Posterior cingulate gyrus (tissue), 11 donors: ENCODE measurements around the gene VAT1L.
"Not testable (repeated sequence)": the region's sequence is repeated elsewhere in the genome, so short reads cannot be mapped to it uniquely, and the experiment has no call there.

ENCODE experiments used
- DNase-seq, 10 donors: peaks; one replicate each; pipeline versions ENCODE4 v3.0.0 to v3.0.0-alpha.2; 2020 to 2021; ENCODE audit warnings: mixed read lengths in 3 of 10
- intact Hi-C: fragments of 100-400 bp; cut with DNase I; formaldehyde crosslinking; loops from one replicate; pipeline ENCODE4 v1.15.1; 2023

The VAT1L gene

DNA sequence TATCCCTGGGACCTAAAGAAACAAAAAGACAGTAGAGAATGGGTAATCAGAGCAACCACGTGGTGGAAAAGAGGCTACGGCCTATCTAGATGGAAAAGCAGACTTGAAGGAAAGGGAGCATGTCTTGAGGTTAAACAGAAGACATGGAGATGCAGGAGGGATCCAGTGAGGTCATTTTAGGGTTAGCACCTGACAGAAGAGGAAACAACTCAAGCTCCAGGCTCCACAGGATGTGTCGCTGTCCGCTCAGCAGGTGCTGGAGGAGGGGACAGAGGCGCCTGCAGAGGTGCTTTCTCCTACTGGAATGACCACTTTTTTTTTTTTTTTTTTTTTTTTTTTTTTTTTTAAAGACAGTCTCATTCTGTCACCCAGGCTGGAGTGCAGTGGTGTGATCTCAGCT, 186.5 kb downstream of the VAT1L start:
- intact Hi-C loops: loop anchor here (10.0 kb wide), 1 partner anchor 180 kb away; no protein-coding TSS in a partner anchor
- DNase-seq: no peak

DNA sequence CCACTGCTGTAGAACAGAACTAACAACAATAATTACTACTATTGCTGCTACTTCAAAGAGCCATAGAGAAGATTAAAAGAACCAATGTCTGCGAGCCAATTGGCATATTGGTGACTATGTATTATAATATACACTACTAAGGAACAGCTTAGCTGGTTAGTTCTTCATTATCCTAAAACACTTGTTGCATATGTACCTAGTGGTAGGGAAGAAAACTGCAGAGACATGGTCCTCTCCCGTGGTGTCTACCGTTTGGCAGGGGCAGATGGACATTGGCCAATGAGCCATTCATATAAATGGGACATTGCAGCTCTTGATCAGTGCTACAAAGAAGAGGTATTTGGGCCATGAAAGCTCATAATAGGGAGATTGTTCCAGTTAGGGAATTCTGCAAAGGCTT, 187.6 kb downstream of the VAT1L start:
- intact Hi-C loops: loop anchor here (10.0 kb wide), 1 partner anchor 181 kb away; no protein-coding TSS in a partner anchor
- no peak for DNase-seq

DNA sequence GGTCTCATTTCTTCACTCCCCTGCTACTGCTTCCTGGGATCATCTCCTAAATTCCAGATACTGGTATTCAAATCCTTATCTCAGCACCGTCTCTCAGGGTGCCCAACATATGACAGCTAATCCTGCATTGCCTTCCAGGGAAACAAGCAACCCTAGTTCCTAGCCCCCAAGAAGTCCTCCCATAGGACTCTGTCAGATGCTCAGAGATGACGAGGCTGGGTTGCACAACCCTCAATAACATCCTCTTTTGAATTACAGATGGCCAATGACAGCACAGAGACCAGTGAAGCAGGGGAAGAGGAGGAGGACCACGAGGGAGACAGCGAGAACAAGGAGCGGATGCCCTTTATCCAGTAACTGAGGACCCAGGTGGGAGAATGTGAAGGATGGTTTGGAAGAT, 189.0 kb downstream of the VAT1L start:
- intact Hi-C loops: loop anchor here (10.0 kb wide), 1 partner anchor 183 kb away; no protein-coding TSS in a partner anchor
- no peak for DNase-seq

DNA sequence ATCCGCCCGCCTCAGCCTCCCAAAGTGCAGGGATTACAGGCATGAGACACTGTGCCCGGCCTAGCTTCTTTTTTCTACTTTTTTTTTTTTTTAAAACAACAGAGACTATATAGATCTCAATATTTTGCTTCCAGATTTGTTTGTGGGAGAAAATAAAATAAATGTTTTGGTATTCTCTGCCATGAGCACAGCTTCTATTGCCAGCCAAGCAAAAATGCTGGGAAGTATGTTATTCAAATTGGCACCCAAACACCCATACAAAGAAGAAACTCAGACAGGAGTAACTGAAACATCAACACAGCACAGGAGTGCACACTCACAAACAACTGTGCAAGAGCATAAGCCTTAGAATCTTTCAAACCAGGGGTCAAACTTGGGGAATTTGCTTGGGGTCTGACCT, 196.7 kb downstream of the VAT1L start:
- DNase-seq: no peak
- intact Hi-C loops: loop anchor here (5.0 kb wide), 1 partner anchor 298 kb away; no protein-coding TSS in a partner anchor

DNA sequence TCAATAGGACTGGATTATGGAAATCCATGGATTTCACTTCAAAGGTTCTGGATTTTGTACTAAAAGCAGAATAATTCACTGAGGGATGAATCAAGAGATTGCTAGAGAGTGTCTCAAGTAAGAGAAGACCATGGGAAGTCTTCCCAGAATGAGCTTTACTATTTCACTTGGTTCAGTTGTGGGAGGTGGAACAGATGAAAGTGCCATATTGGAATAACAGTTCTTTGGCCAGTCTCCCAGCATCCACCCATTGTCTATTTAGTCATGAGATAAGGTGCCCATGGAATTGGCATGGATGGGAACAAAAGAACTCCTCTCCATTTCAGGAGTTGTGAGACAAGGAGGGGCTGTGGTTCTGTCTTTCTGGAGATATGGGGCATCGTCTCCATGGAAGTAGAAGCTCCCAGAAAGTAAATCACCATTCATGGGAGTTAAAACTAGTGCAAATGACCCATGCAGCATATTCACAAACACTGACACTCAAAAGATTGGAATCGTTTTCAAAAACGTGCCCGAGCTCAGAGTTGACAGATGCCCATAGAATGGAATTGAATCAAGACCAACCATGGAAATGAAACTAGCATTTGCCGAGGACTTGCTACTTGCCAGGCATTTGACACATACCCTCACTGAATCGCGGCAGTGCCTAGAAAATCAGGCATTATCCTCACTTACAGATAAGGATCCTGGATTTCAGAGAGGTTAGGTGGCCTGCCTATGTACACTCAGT, 197.8 kb downstream of the VAT1L start:
- DNase-seq: peak in 1 of 10 donors; percentile 20
- intact Hi-C loops: loop anchor here (5.0 kb wide), 1 partner anchor 299 kb away; no protein-coding TSS in a partner anchor

DNA sequence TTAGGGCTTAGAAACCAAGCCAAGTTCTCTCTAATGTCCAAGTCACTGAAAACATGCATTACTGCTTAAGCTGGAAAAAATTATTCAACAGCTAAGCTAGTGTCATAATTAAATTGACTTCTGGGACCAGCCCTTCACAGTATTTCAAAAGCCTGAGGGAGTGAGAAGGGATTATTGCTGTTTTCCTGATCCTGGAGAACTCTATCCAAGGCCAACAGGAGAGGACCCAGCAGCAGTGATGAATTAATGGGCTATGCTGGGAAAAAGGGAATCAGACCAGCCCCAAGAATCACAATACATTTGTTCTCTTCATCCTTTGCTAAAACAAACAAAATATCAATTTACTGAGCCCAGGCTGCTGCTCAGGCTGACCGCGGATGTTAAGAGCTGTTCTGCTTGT, 199.4 kb downstream of the VAT1L start:
- DNase-seq: no peak
- intact Hi-C loops: loop anchor here (5.0 kb wide), 1 partner anchor 301 kb away; no protein-coding TSS in a partner anchor

DNA sequence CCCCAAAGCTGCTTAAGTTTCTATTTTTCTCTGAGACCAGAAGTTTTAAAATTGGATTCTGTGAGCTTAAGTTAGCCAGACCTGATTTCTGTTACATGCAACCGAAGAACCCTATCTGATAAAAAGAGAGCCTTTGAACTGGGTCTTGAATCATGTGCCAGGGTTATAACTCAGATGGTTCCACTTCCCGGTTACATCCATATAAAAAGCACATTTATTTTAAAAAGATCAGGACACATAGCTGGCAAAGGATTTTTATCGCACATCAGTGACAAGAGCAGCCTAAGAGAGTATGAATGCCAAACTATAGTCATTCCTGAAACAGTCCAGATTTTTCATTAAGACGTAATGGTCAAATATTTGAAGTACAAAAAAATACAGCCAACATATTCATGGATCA, 201.5 kb downstream of the VAT1L start:
- intact Hi-C loops: loop anchor here (5.0 kb wide), 1 partner anchor 303 kb away; no protein-coding TSS in a partner anchor
- DNase-seq: no peak

DNA sequence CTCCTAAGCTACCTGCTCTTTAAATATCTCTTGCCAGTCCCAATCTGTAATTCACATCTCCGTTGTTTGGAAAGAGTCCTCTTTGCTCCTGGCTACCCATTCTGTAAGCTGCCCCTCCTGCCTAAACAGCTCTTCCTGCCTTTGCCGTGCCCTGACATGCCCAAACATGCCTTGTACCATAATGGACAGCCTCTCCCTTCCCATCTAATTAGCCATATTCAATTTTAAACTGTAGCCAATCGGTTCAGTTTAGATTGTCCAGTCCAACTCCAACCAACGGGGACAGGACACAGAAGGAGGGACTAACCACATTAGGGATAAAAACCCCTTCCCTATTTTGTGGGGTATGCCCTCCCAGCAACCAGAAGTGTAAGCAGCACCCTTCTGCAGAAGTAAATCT, 203.3 kb downstream of the VAT1L start:
- no peak for DNase-seq
- intact Hi-C loops: no loop called here

DNA sequence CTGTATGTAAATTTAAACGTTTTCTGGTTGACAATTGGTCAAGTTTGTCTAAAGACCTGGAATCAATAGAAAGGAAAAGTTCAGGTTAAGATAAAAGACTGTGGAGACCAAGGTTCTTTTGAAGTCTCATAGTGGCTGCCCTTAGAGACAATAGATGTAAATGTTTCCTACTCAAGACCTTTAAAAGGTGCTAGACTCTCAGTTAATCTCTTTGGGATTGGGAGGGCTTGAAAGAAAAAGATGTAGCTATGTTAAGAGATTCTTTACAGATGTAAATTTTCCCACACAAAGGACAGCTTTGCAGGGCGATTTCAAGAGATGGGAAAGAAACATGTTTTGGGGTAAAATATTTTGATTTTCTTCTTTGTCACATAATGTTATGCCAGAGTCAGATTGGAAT, 204.0 kb downstream of the VAT1L start:
- DNase-seq, intact Hi-C loops: not testable (repeated sequence)

DNA sequence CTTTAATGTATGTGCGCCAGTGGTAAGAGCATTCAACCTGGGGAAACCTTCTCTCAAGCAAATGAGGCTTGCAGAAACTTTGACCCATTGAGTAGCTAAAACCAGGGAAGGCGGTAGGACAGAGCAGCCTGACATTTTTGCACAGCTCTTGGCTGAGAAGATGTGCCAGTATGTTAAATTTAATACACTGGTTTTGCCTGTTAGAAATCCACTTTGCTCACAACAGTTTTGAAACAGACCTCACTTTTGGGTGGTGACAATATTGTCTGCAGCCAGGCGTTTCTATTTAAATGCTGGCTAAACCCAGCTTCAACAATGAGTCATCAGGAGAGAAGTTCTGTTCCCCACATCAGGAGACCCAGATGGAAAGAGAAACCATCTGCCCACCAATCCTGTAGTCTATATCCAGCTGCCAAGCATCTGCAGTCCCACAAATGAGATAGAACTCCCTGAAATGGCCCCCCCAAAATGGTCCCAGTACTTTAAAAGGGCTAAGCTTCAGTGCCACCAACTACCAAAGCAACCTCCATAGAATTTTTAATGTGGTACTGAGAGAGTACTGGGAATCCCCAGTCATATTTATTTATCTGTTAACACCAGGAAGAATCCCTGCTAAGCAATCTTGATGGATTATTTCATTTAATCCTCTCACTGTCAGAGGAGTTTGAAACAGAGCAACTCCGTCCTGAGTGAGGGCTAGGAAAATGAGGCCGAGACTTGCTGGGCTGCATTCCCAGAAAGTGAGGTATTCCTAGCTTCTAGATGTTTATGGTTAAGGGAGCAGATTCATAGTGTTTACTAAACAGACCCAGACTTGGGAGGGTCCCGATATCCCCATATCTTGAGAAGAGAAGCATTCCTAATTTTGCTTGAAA, 205.0 kb downstream of the VAT1L start:
- peak in 1 of 10 donors; percentile 13 for DNase-seq

DNA sequence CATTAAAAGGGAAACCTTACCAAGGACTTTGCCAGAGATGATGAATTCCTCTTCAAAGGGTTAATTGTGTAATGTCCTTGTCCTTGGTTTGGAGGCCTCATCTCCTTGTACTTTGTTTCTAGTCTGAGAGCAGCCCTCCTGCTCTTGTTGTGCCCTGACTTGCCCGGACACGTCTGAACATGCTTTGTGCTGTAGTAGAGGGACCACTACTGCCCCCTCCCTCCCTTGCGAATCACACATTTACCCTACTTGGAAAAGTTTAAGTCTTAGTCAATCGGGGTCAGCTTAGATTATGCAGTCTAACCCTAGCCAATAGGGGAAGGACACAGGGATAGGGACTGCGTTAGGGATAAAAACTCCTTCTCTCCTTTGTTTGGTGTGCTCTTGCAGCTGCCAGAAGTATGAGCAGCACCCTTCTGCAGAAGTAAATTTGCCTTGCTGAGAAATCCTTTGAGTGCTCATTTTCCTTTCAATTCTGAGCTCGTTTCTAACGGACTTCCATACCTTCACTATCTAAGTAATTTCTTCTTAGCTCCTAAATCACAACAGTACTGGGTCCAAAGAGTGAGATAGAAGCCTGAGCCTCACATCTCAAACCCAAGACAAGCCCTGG, 207.6 kb downstream of the VAT1L start:
- intact Hi-C loops: no loop called here
- no peak for DNase-seq

More for the DNA sequence above, 205.0 kb downstream of the VAT1L start:
- intact Hi-C loops: no loop called here

DNA sequence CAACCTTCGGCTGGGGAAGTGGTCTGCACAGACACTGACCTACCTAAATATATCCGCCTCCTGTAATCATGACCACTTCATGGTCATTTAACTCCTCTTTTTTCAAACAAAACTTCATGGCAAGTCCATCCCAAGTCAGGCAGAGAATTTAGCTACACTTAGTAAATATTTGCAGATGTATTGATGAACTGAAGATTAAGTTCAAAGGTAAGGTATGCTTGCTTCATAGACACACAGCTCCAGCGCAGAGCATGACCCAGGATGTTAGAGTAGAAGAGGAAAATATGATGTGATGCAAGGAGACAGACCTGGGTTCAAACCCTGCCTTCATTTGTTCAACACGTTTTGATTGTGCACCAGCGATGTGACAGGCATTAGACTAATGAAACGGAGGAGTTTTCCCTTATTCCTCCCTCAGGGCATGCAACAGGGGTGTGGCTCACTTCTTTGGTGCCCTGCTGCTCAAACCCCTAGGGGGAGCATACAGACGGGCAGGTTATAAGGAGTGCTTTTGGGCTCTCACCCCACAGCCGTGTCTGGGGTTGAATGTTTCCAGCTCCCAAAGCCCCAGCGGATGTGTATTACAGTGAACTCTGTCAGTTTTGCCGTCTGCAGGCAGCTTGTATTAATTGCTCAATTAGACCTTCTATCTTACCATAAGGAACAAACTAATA, 210.1 kb downstream of the VAT1L start:
- DNase-seq: no peak
- intact Hi-C loops: no loop called here

DNA sequence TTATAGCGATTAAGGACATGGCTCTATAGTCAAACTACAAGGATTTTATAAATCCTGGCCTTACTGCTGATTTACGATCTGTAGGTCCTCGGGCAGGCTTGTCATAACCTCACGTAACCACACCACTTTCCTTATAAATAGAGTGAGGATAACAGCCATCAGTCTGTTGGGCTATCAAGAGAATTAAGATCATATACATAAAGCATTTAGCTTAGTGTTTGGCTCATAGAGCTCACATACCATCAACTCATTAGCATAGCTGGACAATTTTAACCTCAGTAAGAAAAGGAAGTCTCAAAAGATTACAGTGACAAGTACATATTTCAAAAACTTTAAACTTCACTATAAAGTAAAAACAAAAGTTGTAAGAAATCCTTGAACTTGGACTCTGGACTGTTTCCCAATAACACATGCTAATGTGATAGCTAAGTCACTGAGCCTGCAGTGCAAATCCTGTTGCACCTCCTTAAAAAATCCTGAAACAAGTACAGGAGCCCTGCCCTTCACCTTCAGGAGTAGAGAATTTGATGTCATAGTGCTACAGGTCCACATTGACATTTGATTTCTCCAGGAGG, 213.2 kb downstream of the VAT1L start:
- intact Hi-C loops: no loop called here
- DNase-seq: no peak

DNA sequence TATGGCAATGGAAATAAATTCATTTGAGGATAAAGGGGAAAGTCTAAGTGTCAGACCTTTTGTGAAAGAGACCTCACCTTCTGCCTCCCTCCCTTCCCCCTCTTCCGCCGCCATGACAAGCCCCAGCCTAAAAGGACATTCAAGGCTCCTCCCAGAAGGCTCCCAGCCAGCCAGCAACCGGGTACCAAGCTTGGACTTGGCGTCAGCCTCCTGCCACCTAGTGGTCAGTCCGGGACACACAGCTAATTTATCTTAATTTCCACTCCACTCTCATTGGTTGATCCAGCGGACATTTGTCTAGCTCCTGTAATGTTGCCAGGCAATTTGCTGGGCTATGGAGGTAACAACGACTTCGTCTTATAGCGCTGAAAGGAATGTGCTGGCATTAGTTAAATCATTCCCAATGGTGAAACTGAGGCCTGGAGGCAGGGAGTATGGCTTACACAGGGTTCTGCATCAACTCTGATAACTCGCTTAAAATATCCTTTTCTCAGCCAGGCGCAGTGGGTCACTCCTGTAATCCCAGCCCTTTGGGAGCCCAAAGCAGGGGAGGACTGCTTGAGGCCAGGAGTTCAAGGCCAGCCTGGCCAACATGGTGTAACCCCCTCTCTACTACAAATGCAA, 214.7 kb downstream of the VAT1L start:
- peak; percentile 54 to 96 (median 80) for DNase-seq
- intact Hi-C loops: no loop called here

DNA sequence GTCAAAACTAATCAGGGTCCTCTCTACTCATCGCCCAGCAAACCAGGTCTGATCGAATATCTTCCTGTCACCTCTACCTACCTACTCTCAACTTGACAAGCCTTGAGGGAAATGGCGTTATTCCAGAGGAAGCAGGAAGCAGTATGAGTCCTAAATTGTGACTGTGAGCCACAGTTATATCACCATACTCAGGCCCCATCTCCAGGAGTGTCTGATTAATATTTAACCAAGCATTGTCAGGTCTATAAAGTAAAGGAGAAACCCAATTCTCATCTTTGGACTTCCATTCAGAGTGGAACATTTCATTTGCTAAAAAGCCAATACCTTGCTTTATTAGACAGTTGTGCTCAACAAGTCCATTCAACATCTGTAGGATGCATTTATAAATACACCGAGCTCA, 216.2 kb downstream of the VAT1L start:
- DNase-seq: no peak
- intact Hi-C loops: no loop called here

DNA sequence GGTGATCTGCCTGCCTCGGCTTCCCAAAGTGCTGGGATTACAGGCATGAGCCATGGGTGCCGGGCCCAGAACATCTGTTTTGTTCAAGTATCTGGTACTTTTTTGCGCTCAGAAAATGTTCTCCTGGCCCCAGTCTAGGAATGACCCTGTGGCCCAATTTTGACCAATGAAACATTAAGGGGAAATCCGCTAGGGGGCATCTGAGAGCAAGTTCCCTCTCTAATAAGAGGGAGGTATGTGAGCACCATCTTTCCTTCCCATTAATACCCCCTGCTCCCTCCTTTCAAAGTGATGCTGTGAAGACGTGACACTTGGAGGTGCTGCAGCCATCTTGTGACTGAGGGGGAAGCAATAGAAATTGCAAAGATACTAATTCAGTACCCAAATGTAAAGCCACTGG, 217.5 kb downstream of the VAT1L start:
- DNase-seq: no peak
- intact Hi-C loops: no loop called here

DNA sequence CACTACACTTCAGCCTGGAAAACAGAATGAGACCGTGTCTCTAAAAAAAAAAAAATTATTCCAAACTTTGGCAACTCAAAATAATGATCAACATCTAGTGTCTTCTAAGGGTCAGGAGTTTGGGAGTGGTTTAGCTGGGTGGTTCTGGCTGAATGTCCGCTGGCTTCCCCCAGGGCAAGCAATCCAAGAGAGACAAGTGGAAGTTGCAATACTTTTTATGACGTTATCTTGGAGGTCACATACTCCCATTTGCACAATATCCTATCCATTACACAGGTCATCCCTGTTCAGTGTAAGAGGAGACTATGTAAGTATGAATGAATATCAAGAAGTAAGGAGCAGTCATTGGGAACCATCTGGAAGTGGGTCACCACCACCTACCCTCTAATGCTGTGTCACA, 218.8 kb downstream of the VAT1L start:
- no peak for DNase-seq
- intact Hi-C loops: no loop called here

DNA sequence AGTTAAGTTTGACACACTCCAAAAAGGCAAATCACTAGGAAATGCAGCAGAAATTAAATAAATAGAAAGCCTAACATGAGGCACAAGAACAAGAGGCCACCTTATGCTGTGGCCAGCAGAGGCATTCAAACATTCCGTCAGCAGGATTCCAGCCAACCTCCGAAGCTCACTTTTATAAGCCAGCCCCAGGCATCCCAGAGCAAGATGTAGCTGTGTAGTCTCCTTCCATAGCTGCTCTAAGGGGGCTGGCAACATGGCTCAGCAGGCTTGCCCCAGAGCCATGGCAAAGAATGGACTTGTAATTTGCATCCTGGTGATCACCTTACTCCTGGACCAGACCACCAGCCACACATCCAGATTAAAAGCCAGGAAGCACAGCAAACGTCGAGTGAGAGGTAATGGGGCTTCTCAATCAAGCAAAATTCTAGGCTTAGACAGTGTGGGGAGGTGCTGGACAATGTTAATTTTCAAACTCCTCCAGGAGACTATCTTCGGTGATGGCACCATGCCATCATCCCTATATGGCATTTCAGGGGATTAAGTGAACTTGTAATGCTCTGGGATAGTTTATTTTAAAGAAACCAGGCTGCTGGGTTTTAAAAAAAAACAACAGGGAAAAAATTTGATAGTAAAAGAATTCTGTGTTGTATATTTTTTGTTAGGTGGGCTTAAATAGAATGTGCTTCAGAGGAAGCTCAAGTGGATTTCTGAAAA, 234.1 kb downstream of the VAT1L start, which contains the start of gene CLEC3A:
CLEC3A (plus strand) TSS at position 202 of the 714 bp plus-strand sequence; CDS start at position 281, 79 bp downstream.
- DNase-seq: no peak
- intact Hi-C loops: no loop called here

DNA sequence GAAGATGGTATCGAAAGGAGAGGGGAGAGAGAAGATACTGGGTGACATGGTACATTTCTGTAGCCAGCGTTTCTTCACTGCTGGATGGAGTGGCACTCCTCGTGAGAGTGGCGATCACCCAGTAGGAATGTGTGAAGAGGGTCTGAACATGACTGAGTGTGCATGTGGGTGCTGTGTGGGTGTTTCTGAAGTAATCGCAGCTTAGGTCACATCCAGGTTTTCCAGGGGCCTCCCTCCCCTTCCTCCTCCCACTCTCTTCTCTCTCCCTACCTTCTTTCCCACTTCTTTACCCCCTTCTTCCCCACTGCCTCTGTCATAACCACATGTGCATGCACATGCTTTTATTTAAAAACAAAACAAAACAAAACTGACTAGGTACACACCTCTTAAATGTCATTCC, 235.8 kb downstream of the VAT1L start:
- intact Hi-C loops: no loop called here
- DNase-seq: no peak
